Breast epithelium (tissue), 4 donors: Measurements from ENCODE around the gene MPRIP. TPM values are rescaled to one million over a fixed set of nuclear protein-coding genes. Genes with fewer than 3 reads are reported as not detected.

Experiments used
- DNase-seq, 2 donors: peaks; one replicate each; pipeline ENCODE4 v3.0.0-alpha.2; 2019; ENCODE audit warnings: low spot score in 2 of 2
- H3K27ac ChIP-seq, 2 donors: fragments of 200-600 bp; sonication (generic) in 1 of 2; one replicate each; pipeline ENCODE4 v1.5.1; 2016 to 2019; ENCODE audit warnings: mild to moderate bottlenecking in 1 of 2
- H3K27me3 ChIP-seq, 2 donors: fragments of 200-600 bp; sonication (generic) in 1 of 2; one replicate each; pipeline versions ENCODE4 v1.5.1 to v1.6.0; 2017 to 2019; ENCODE audit warnings: control low read depth in 1 of 2, mild to moderate bottlenecking in 1 of 2
- H3K36me3 ChIP-seq: fragments of 200-600 bp; one replicate; pipeline ENCODE4 v1.5.1; 2019
- H3K4me1 ChIP-seq, 2 donors: fragments of 200-600 bp; sonication (generic); one replicate each; pipeline ENCODE4 v1.5.1; 2016 to 2019; ENCODE audit warnings: control low read depth in 1 of 2
- H3K4me3 ChIP-seq, 3 donors: fragments of 200-600 bp; sonication (generic); 1 replicate in 2 of 3; 2 replicates in 1 of 3; pipeline ENCODE4 v1.5.1; 2016 to 2019; ENCODE audit warnings: mild to moderate bottlenecking in 3 of 3, moderate library complexity in 2 of 3
- H3K9me3 ChIP-seq, 2 donors: fragments of 200-600 bp; sonication (generic) in 1 of 2; one replicate each; pipeline ENCODE4 v1.5.1; 2016 to 2019; ENCODE audit warnings: control low read depth in 1 of 2
- POLR2A ChIP-seq: fragments of 450-650 bp; IDR thresholded peaks from one replicate; pipeline ENCODE4 v1.6.1; 2016; ENCODE audit warnings: antibody characterized with exemption, mild to moderate bottlenecking, moderate library complexity
- POLR2AphosphoS5 ChIP-seq, 3 donors: sonication (generic); formaldehyde crosslinking; IDR thresholded peaks; one replicate each; pipeline ENCODE4 v1.6.1; 2017; ENCODE audit warnings: antibody characterized with exemption in 3 of 3
- intact Hi-C: fragments of 100-400 bp; cut with DNase I; formaldehyde crosslinking; loops from one replicate; pipeline ENCODE4 v1.15.1; 2023; ENCODE audit warnings: low total_unique reads
- total RNA-seq, 3 donors: library from RNA; depleted of rRNA; stranded (reverse); fragments of >200 nt; gene quantifications; one replicate each; pipeline ENCODE4 v1.1.0, GENCODE V29; 2016
- TF ChIP-seq, protein P1 (sequence below), 3 donors: fragments of 450-650 bp; IDR thresholded peaks; one replicate each; pipeline ENCODE4 v1.5.1; 2016 to 2017; ENCODE audit warnings: antibody characterized with exemption in 3 of 3, mild to moderate bottlenecking in 3 of 3, moderate library complexity in 3 of 3

Gene MPRIP
- total RNA-seq, 3 donors from 2014 or later: 93.1 to 136 (median 124) TPM

DNA sequence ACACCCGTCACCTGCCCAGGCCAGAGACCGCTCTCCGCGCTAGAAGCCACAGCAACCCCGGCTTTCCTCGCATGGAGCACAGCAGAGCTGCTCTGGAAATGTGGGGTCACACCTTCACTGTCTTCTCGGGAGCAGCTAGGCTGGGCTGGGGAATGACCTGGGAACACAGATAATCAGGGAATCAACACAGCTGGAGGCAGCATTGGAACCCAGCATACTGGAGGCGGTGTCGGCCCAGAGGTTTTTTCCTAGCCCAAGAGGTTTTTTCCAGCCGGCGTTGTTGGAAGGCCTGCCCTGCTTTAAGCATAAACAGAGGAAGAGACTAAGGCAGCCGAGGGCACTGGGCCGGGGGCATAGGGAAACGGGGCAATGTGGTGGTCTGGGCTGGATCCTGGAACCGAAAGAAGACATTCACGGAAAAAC lies 164.7 kb downstream of the MPRIP start:
- Histone ChIP-seq H3K27ac (peak overlapping the region; percentile 93 to 95), H3K27me3 (no peaks in the 10 kb centered on the region), H3K4me3 (peak overlapping the region in 2 of 3 donors; percentile 58 to 74), H3K9me3 (no peaks in the 10 kb centered on the region), H3K36me3 (no peaks in the 10 kb centered on the region), H3K4me1 (peaks cover 8 to 19% of the 10 kb centered on the region in 2 donors)
- intact Hi-C loops: loop anchor here (5.0 kb wide), 1 partner anchor 55 kb away; no protein-coding TSS in a partner anchor
- TF ChIP-seq, protein P1, sequence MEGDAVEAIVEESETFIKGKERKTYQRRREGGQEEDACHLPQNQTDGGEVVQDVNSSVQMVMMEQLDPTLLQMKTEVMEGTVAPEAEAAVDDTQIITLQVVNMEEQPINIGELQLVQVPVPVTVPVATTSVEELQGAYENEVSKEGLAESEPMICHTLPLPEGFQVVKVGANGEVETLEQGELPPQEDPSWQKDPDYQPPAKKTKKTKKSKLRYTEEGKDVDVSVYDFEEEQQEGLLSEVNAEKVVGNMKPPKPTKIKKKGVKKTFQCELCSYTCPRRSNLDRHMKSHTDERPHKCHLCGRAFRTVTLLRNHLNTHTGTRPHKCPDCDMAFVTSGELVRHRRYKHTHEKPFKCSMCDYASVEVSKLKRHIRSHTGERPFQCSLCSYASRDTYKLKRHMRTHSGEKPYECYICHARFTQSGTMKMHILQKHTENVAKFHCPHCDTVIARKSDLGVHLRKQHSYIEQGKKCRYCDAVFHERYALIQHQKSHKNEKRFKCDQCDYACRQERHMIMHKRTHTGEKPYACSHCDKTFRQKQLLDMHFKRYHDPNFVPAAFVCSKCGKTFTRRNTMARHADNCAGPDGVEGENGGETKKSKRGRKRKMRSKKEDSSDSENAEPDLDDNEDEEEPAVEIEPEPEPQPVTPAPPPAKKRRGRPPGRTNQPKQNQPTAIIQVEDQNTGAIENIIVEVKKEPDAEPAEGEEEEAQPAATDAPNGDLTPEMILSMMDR (IDR thresholded peaks at IDR 0.05): no peak
- TF ChIP-seq POLR2A (no peak), POLR2AphosphoS5 (IDR thresholded peaks at IDR 0.05) (no peak)
- DNase-seq: no peak

DNA sequence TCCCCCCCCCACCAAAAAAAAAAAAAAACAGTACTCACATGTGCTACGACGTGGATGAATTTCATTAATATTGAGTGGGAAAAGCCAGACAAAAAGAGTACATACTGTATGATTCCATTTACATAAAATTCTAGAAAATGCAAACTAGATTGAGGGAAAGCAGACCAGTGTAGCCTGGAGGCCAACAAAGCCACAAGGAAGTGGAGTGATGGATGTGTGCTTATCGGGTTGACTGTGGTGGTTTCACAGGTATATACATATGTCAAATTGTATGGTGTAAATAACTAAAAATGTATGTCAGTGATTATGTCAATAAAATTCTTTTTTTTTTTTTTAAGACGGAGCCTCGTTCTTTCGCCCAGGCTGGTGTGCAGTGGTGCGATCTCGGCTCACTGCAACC lies 165.7 kb downstream of the MPRIP start:
- no peak overlapping the region for H3K4me3 ChIP-seq
- H3K4me1 ChIP-seq: peaks cover 8 to 19% of the 10 kb centered on the region in 2 donors
- H3K27me3 ChIP-seq: no peaks in the 10 kb centered on the region
- peak overlapping the region; percentile 93 to 95 for H3K27ac ChIP-seq
- no peaks in the 10 kb centered on the region for H3K36me3 ChIP-seq
- DNase-seq: no peak
- TF ChIP-seq POLR2A: no peak
- no peak for TF ChIP-seq POLR2AphosphoS5 (IDR thresholded peaks at IDR 0.05)
- TF ChIP-seq, protein P1 (IDR thresholded peaks at IDR 0.05): no peak
- intact Hi-C loops: loop anchor here (5.0 kb wide), 1 partner anchor 56 kb away; no protein-coding TSS in a partner anchor
- no peaks in the 10 kb centered on the region for H3K9me3 ChIP-seq

- Histone ChIP-seq H3K4me3 (no peak overlapping the region), H3K9me3 (no peaks in the 10 kb centered on the region), H3K36me3 (peaks cover 10% of the 10 kb centered on the region), H3K4me1 (no peaks in the 10 kb centered on the region), H3K27me3 (no peaks in the 10 kb centered on the region), H3K27ac (no peak overlapping the region)
- TF ChIP-seq POLR2AphosphoS5 (IDR thresholded peaks at IDR 0.05) (no peak), POLR2A (no peak)
- TF ChIP-seq, protein P1 (IDR thresholded peaks at IDR 0.05): no peak
- intact Hi-C loops: no loop called here
- no peak for DNase-seq
Observed at GRCh38 chr17:17213775-17214174, 171.5 kb downstream of the MPRIP start.

DNA sequence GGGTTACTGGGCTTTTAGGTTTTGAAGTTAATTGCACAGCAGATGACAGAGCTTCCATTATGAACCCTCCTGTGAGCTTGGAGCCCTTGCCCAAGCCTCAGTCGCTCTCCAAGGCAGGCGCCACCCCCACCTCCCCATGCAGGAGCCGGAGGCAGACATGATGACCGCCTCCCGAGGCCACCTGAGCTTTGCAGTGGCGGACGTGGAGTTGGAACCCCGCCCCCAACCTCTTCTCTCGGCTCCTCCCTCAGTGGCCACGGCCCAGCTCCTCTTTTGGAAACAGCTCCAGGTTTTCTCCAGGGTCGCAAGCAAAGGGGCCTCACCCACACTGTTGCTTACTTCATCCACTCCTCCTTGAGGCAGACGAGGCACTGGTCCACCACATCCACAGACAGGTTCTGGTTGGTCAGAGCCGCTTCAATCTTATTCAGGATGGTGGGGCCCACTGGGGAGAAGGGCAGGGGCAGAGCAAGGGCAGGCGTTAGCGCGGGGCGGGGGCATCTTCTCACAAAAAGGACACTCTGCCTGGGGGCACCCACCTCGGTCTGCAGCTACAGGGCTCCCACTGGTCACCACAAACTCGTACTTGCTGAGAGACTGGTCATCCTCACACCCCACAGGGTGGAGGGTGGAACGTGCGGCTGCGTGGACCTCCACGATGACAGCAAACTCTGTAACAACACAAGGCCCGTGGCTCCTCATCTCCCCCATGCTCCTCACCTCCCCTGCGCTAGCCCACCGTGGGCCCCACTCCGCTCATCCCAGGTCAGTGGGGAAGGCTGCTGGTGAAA lies 172.6 kb downstream of the MPRIP start:
- H3K27me3 ChIP-seq: no peaks in the 10 kb centered on the region
- peaks cover 14% of the 10 kb centered on the region for H3K36me3 ChIP-seq
- no peaks in the 10 kb centered on the region for H3K9me3 ChIP-seq
- TF ChIP-seq POLR2A (no peak), POLR2AphosphoS5 (IDR thresholded peaks at IDR 0.05) (no peak)
- TF ChIP-seq, protein P1 (IDR thresholded peaks at IDR 0.05): no peak
- H3K27ac ChIP-seq: no peak overlapping the region
- intact Hi-C loops: no loop called here
- DNase-seq: no peak
- H3K4me1 ChIP-seq: no peaks in the 10 kb centered on the region
- H3K4me3 ChIP-seq: no peak overlapping the region

DNA sequence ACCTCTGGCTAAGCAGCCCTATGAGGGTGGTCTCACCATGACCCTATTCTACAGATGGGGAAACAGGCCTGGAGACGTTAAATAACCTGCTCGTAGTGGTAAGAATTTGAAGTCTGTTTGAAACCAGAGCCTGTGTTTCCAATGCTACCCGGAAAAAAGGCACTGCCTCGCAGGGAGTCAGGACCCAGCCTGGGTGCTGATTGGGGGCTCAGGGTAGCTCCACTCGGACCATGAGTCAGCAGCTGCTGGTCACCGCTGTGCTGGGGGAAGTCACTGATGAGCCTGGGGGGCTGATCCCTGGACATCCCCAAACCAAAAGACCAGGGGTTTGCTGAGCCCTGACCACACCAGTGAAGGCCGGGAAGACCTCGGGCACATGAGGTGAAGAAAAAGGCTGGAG lies 173.3 kb downstream of the MPRIP start:
- Histone ChIP-seq H3K27ac (no peak overlapping the region), H3K4me3 (no peak overlapping the region), H3K27me3 (no peaks in the 10 kb centered on the region), H3K36me3 (peaks cover 14% of the 10 kb centered on the region), H3K4me1 (no peaks in the 10 kb centered on the region), H3K9me3 (no peaks in the 10 kb centered on the region)
- DNase-seq: no peak
- TF ChIP-seq, protein P1 (IDR thresholded peaks at IDR 0.05): no peak
- no peak for TF ChIP-seq POLR2A
- no peak for TF ChIP-seq POLR2AphosphoS5 (IDR thresholded peaks at IDR 0.05)
- intact Hi-C loops: no loop called here
